ENCODE measurements around the gene MAP2K6.

The MAP2K6 gene

GRCh38 chr17:69499318-69499717 lies 84.8 kb downstream of the MAP2K6 start:
- TF ChIP-seq EZH2 (IDR thresholded peaks at IDR 0.05) (no peak), FOXP2 (optimal IDR thresholded peaks at IDR 0.05; ENCODE audit: control extremely low read depth, extremely low read length, insufficient read depth) (no peak), POLR2AphosphoS5 (IDR thresholded peaks at IDR 0.05; ENCODE audit: borderline replicate concordance, low read depth, low read length) (no peak)
- no peaks in the 10 kb centered on the region for H3K9me3 ChIP-seq (ENCODE audit: low read depth, low read length)
- no peak overlapping the region for H3K27ac ChIP-seq
- H3K9ac ChIP-seq (ENCODE audit: insufficient read length): no peak overlapping the region
- H3K4me3 ChIP-seq: no peak overlapping the region
- no peaks in the 10 kb centered on the region for H3K36me3 ChIP-seq (ENCODE audit: insufficient read depth, low read length)
- DNase-seq (ENCODE audit: low read depth, low spot score): no peak

- Histone ChIP-seq H3K9ac (ENCODE audit: insufficient read length) (peak overlapping the region; percentile 34), H3K9me3 (ENCODE audit: low read depth, low read length) (no peaks in the 10 kb centered on the region), H3K27ac (peak overlapping the region; percentile 93), H3K4me3 (peak overlapping the region; percentile 75), H3K36me3 (ENCODE audit: insufficient read depth, low read length) (no peaks in the 10 kb centered on the region)
- no peak for DNase-seq (ENCODE audit: low read depth, low spot score)
- no peak for TF ChIP-seq FOXP2 (optimal IDR thresholded peaks at IDR 0.05; ENCODE audit: control extremely low read depth, extremely low read length, insufficient read depth)
- no peak for TF ChIP-seq POLR2AphosphoS5 (IDR thresholded peaks at IDR 0.05; ENCODE audit: borderline replicate concordance, low read depth, low read length)
- no peak for TF ChIP-seq EZH2 (IDR thresholded peaks at IDR 0.05)
These were observed 86.5 kb downstream of the MAP2K6 start for GRCh38 chr17:69500911-69501429.

- Histone ChIP-seq H3K9me3 (ENCODE audit: low read depth, low read length) (no peaks in the 10 kb centered on the region), H3K4me3 (peak overlapping the region; percentile 75), H3K27ac (peak overlapping the region; percentile 93), H3K36me3 (ENCODE audit: insufficient read depth, low read length) (no peaks in the 10 kb centered on the region), H3K9ac (ENCODE audit: insufficient read length) (peak overlapping the region; percentile 80)
- peak; percentile 28 for DNase-seq (ENCODE audit: low read depth, low spot score)
- no peak for TF ChIP-seq POLR2AphosphoS5 (IDR thresholded peaks at IDR 0.05; ENCODE audit: borderline replicate concordance, low read depth, low read length)
These were observed 87.3 kb downstream of the MAP2K6 start for GRCh38 chr17:69501591-69502468.

GRCh38 chr17:69503711-69504110 lies 89.2 kb downstream of the MAP2K6 start:
- peaks cover under 1% of the 10 kb centered on the region; the same call in 1 of the 2 replicates for H3K36me3 ChIP-seq (ENCODE audit: insufficient read depth, low read length)
- no peak for TF ChIP-seq FOXP2 (optimal IDR thresholded peaks at IDR 0.05; ENCODE audit: control extremely low read depth, extremely low read length, insufficient read depth)
- no peak for TF ChIP-seq EZH2 (IDR thresholded peaks at IDR 0.05)
- TF ChIP-seq POLR2AphosphoS5 (IDR thresholded peaks at IDR 0.05; ENCODE audit: borderline replicate concordance, low read depth, low read length): no peak
- no peak overlapping the region for H3K27ac ChIP-seq
- no peak overlapping the region for H3K4me3 ChIP-seq
- no peaks in the 10 kb centered on the region for H3K9me3 ChIP-seq (ENCODE audit: low read depth, low read length)
- no peak overlapping the region for H3K9ac ChIP-seq (ENCODE audit: insufficient read length)
- DNase-seq (ENCODE audit: low read depth, low spot score): no peak

- no peaks in the 10 kb centered on the region for H3K9me3 ChIP-seq (ENCODE audit: low read depth, low read length)
- H3K9ac ChIP-seq (ENCODE audit: insufficient read length): no peak overlapping the region
- H3K36me3 ChIP-seq (ENCODE audit: insufficient read depth, low read length): peaks cover 14% of the 10 kb centered on the region
- no peak for DNase-seq (ENCODE audit: low read depth, low spot score)
- no peak for TF ChIP-seq EZH2 (IDR thresholded peaks at IDR 0.05)
- no peak for TF ChIP-seq POLR2AphosphoS5 (IDR thresholded peaks at IDR 0.05; ENCODE audit: borderline replicate concordance, low read depth, low read length)
- no peak for TF ChIP-seq FOXP2 (optimal IDR thresholded peaks at IDR 0.05; ENCODE audit: control extremely low read depth, extremely low read length, insufficient read depth)
- no peak overlapping the region for H3K4me3 ChIP-seq
- peak overlapping the region; percentile 31; the same call in 1 of the 2 replicates for H3K27ac ChIP-seq
These were observed 91.2 kb downstream of the MAP2K6 start for GRCh38 chr17:69505740-69506139.

- TF ChIP-seq POLR2AphosphoS5 (IDR thresholded peaks at IDR 0.05; ENCODE audit: borderline replicate concordance, low read depth, low read length) (no peak), EZH2 (IDR thresholded peaks at IDR 0.05) (no peak), FOXP2 (optimal IDR thresholded peaks at IDR 0.05; ENCODE audit: control extremely low read depth, extremely low read length, insufficient read depth) (no peak)
- H3K27ac ChIP-seq: no peak overlapping the region
- H3K9me3 ChIP-seq (ENCODE audit: low read depth, low read length): no peaks in the 10 kb centered on the region
- H3K9ac ChIP-seq (ENCODE audit: insufficient read length): no peak overlapping the region
- DNase-seq (ENCODE audit: low read depth, low spot score): no peak
- no peak overlapping the region for H3K4me3 ChIP-seq
- peaks cover 14% of the 10 kb centered on the region for H3K36me3 ChIP-seq (ENCODE audit: insufficient read depth, low read length)
These were observed 92.0 kb downstream of the MAP2K6 start for GRCh38 chr17:69506489-69506888.

- no peak overlapping the region for H3K27ac ChIP-seq
- peaks cover 14% of the 10 kb centered on the region for H3K36me3 ChIP-seq (ENCODE audit: insufficient read depth, low read length)
- TF ChIP-seq EZH2 (IDR thresholded peaks at IDR 0.05) (no peak), POLR2AphosphoS5 (IDR thresholded peaks at IDR 0.05; ENCODE audit: borderline replicate concordance, low read depth, low read length) (no peak)
- no peak overlapping the region for H3K9ac ChIP-seq (ENCODE audit: insufficient read length)
- no peaks in the 10 kb centered on the region for H3K9me3 ChIP-seq (ENCODE audit: low read depth, low read length)
- DNase-seq (ENCODE audit: low read depth, low spot score): no peak
- H3K4me3 ChIP-seq: no peak overlapping the region
These were observed 94.3 kb downstream of the MAP2K6 start for GRCh38 chr17:69508814-69509213.

- no peak overlapping the region for H3K27ac ChIP-seq
- TF ChIP-seq POLR2AphosphoS5 (IDR thresholded peaks at IDR 0.05; ENCODE audit: borderline replicate concordance, low read depth, low read length) (no peak), FOXP2 (optimal IDR thresholded peaks at IDR 0.05; ENCODE audit: control extremely low read depth, extremely low read length, insufficient read depth) (no peak), EZH2 (IDR thresholded peaks at IDR 0.05) (no peak)
These were observed 96.8 kb downstream of the MAP2K6 start for GRCh38 chr17:69511250-69511649.

More at GRCh38 chr17:69511250-69511649, 96.8 kb downstream of the MAP2K6 start:
- H3K9ac ChIP-seq (ENCODE audit: insufficient read length): no peak overlapping the region
- peaks cover 14% of the 10 kb centered on the region for H3K36me3 ChIP-seq (ENCODE audit: insufficient read depth, low read length)
- H3K9me3 ChIP-seq (ENCODE audit: low read depth, low read length): no peaks in the 10 kb centered on the region
- DNase-seq (ENCODE audit: low read depth, low spot score): no peak
- no peak overlapping the region for H3K4me3 ChIP-seq

Measured in SK-N-MC (cell line).